ENCODE results near the gene TRA2A.

The TRA2A gene

DNA sequence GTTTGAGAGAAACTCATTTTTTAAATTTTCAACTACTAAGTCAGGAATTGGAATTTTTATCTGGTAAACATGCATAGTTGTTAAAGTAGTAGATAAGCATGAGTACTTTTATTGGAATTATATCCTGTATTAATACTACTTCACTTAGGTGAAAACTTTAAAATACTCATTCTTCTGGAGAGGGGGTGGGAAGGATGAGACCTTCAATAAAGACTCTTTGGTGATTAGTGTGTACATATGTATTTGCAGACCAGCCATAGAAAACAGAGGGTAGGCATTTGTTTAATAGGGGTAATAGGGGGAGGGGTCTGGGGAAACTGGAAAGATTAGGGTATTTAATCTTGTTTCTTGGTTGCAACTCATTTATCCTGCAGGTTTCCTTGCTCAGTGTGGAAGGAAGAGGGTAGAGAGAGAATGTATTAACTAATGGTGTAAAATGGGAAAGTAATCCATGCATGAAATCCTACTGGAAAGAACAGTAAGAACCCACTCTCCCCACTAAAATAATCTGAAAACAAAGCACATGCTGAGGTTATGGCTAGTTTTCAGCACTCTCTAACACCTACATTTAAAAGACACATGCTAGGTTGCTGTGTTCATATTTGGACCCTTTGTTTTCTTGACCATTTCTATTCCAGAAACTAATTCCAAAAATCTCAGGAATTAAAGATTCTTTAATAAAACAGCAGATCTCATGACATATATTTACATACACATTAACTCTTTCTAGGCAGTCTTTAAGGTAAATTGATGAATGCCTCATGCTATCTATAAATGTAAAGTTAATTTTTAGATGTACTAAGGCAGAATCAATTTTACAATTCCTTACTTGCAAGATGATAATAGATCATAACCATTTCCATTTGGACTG lies 55.3 kb downstream of the TRA2A start:
- peak overlapping the region; percentile 41 for H3K27ac Mint-ChIP-seq
- H3K36me3 Mint-ChIP-seq = peaks cover under 1% of the 10 kb centered on the region
- no peak overlapping the region for H3K4me3 Mint-ChIP-seq
- H3K9me3 Mint-ChIP-seq = peaks cover 8% of the 10 kb centered on the region
- H3K27me3 Mint-ChIP-seq = peaks cover 48% of the 10 kb centered on the region
- peaks cover 13% of the 10 kb centered on the region for H3K4me1 Mint-ChIP-seq

DNA sequence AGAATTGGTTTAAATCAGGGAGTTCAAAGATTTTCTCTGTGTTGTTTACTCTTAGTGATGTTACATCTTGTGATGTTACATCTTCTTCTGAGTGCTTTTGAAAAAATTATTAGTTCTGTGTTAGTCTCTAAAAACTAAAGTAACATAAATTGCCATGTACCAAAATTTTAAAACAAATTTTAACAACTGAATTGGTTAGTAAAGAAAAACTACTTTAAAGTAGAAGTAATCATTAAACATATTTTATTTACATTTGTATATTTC lies 56.3 kb downstream of the TRA2A start:
- H3K27me3 Mint-ChIP-seq = peaks cover 54% of the 10 kb centered on the region
- H3K4me3 Mint-ChIP-seq = no peak overlapping the region
- peaks cover 20% of the 10 kb centered on the region for H3K4me1 Mint-ChIP-seq
- H3K27ac Mint-ChIP-seq = no peak overlapping the region
- H3K9me3 Mint-ChIP-seq = peaks cover 10% of the 10 kb centered on the region
- peaks cover 2% of the 10 kb centered on the region for H3K36me3 Mint-ChIP-seq

DNA sequence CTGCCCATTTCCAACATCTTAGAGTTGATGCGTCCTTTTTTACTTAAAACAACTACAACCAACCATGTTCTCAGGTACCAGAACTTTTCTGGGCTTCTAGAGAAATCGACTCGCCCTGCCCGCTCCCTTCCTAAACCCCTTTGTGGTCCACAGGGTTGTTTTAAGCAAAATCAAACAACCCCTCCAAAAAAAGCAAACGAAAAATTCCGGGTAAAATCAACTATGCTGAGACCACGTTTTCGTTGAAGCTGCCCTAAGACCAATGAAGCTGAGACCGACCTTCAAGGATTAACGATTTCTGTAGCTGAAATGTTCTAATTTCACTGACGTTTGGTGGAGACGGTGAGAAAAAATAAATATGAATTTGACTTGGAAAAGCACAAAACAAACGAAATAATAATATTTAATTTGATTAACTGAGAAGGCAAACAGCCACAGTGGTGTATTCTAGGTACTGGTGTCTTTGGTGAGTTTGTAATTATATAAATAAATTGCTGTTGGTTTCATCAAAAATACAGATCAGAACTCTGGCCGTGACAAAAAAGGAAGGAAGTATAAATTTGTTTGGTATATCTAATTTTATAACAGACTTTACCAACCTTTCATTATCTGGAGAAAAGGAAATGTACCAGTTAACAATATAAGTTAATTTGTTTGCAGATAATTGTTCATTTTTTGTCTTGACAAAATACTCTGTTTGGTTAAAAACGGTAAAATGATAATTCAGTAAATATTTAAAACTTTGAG lies 56.8 kb downstream of the TRA2A start:
- Mint-ChIP-seq H3K27me3 (peaks cover 57% of the 10 kb centered on the region), H3K27ac (peak overlapping the region; percentile 51), H3K36me3 (peaks cover 2% of the 10 kb centered on the region), H3K9me3 (peaks cover 10% of the 10 kb centered on the region), H3K4me3 (no peak overlapping the region), H3K4me1 (peaks cover 25% of the 10 kb centered on the region)

DNA sequence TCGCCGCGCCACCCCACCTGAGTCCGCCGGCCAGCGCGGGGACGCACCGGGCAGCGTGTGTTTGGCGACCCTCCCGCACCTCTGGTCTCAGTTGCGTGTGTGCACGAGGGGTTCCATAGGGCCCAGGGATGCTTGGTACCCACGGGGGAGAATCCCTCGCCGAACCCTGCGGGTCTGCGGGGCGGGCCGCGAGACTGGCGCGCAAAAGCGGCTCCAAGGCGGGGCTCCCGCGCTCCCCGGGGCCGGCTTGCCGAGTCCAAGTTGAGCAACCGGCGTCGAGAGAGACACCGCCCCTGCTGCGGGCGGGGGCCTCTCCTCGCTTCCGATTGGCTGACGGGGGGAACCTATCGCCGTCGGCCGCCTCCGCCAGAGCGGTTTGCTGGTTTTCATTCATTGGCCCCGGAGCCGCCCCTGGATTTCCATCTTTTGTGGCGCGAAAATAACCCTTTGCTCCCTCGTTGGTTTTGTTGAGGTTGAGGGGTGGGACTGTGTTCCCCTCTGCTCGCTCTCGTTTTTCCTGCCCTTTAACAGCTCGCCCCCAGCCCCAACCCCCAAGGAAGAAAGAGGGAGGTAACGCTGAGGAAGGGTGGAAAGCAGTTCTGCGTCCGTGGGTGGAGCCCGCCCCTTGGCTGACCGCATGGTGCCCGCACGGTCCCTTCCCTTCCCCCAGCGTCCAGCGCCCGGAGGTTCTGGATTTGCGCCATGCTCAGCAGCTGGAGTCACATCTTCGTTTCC lies 57.5 kb downstream of the TRA2A start:
- no peak overlapping the region for H3K4me3 Mint-ChIP-seq
- peak overlapping the region; percentile 51 for H3K27ac Mint-ChIP-seq
- H3K4me1 Mint-ChIP-seq = peaks cover 27% of the 10 kb centered on the region
- peaks cover 2% of the 10 kb centered on the region for H3K36me3 Mint-ChIP-seq
- H3K9me3 Mint-ChIP-seq = peaks cover 10% of the 10 kb centered on the region
- peaks cover 60% of the 10 kb centered on the region for H3K27me3 Mint-ChIP-seq

DNA sequence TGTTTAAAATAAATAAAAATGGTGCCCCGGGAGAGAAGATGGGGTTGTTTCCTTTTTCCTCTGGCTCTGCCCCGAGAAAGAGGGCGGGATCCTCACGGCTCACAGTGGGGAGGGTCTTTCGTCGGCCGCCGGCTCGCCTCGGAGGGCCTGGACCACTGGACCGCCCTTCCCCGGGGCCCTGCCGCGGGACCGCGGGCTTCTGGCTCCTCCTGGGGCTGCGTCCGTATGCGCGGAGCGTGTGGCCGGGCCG lies 58.0 kb downstream of the TRA2A start:
- peaks cover 2% of the 10 kb centered on the region for H3K36me3 Mint-ChIP-seq
- peaks cover 57% of the 10 kb centered on the region for H3K27me3 Mint-ChIP-seq
- H3K4me3 Mint-ChIP-seq = no peak overlapping the region
- H3K4me1 Mint-ChIP-seq = peaks cover 27% of the 10 kb centered on the region
- H3K9me3 Mint-ChIP-seq = peaks cover 10% of the 10 kb centered on the region
- H3K27ac Mint-ChIP-seq = no peak overlapping the region

DNA sequence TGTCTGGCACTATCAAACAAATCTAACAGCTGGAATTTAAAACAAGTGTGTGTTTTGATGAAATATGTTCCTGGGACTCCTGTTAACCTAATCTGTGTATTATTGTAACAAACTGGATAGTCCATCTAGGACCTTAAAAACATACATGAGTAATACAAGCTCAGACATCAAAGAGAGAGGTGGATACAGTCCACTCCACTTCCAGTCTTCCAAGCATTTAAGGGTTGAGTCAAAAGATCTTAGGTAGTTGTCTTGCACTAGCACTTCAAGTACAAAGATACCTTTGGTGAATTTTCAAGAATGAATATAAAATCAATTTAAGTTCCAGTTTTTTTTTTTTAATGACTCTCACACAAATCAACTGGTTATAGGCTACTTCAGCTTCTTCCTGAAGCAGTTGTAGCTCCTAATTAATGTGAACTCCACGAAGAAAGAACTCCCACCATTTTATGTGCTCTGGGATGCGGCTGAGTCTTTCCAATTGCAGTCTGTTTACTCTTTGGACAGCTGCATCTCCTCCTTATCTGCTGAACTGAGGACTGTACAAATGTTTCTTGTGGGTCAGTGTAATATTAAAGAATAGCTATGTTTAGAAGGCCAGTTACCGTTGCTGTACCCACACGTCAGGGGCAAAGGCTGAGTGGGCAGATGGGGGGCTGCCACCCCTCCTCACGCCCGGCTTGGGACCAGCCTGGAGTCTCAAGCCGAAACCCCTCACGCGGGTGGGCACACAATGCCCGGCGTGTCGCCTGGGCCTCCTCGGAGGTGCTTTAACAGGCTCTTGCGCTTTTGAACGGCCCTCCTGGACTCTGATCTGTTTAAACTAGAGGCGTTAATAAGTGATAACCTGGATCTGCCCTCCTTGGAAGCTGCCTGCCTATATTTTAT lies 58.6 kb downstream of the TRA2A start:
- H3K4me3 Mint-ChIP-seq = peak overlapping the region; percentile 36
- peaks cover 10% of the 10 kb centered on the region for H3K9me3 Mint-ChIP-seq
- H3K4me1 Mint-ChIP-seq = peaks cover 30% of the 10 kb centered on the region
- peaks cover 56% of the 10 kb centered on the region for H3K27me3 Mint-ChIP-seq
- peaks cover 2% of the 10 kb centered on the region for H3K36me3 Mint-ChIP-seq
- H3K27ac Mint-ChIP-seq = no peak overlapping the region

DNA sequence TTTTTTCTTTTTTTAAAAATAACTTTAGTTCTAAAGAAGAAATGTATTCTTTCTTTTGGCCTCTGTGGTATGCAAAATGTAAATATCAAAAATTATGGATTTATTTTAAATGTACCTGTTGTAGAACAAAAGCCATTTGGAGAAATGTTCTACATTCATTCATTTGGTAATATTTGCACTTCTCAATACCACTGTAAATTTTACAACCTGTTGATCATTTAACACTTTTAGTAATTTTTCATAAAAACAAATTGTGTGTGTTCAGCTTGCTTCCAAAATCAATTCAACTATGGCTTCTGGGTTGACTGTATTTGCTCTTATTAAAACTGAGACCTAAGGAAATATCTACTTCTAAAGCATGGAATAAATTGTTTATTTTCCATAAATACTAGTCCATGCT lies 59.2 kb downstream of the TRA2A start:
- Mint-ChIP-seq H3K9me3 (peaks cover 10% of the 10 kb centered on the region), H3K27ac (no peak overlapping the region), H3K4me3 (no peak overlapping the region), H3K36me3 (peaks cover 2% of the 10 kb centered on the region), H3K4me1 (peaks cover 36% of the 10 kb centered on the region), H3K27me3 (peaks cover 61% of the 10 kb centered on the region)

DNA sequence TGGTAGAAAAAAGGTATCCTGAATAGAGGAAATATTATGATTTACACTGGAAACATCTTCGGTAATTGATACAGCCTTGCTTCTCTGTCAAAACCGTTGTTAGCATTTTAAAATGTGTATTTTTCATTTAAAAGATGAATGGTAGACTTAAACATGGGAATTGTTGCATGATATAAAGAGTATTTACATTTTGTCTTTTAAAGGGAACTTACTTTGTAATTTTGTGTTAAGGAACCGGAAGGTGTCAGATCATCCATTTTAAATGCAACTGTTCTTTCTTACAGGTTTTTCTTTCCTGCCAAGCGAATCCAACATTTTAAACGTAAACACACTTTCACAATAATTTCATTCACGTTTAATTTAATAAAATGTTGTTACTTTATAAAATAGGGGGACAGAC lies 59.7 kb downstream of the TRA2A start:
- no peak overlapping the region for H3K4me3 Mint-ChIP-seq
- peaks cover 41% of the 10 kb centered on the region for H3K4me1 Mint-ChIP-seq
- peak overlapping the region; percentile 35 for H3K27ac Mint-ChIP-seq
- H3K36me3 Mint-ChIP-seq = peaks cover 2% of the 10 kb centered on the region
- H3K27me3 Mint-ChIP-seq = peaks cover 62% of the 10 kb centered on the region
- H3K9me3 Mint-ChIP-seq = peaks cover 10% of the 10 kb centered on the region

DNA sequence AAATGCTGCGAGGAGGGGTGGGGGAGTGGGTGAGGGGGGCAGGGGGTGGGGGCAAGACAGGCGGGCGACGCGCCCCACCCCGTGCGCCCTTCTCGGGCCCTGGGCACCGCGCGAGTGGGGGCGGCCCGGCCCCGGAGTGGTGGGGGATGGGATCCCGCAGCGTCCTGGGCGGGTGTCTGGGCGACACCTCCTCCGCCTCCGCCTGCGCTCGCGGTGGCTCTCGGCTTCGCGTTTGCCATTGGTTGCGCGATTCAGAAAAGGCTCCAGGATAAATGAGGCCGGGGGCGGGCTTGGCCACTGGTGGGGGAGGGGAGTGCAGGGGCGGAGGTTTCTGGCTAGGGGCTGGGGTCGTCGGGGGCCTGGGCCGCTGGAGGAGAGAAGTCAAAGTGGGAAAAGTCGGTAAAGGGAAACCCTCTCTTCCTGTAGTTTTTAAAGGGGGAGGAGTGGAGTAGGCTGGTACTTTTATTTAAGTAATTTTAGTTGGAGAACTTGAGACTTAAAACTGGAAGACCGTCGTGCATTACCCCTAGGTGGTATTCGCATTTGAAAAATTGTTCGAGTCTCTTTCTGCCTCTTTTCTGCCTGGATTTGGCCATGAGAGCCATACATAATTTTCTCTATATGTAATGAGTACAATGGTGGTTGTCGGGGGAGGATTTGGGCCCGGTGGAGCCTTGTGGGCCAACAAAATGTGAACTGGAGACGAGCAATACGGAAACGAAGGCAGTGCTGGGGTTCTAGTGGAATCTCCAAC lies 60.5 kb downstream of the TRA2A start:
- peaks cover 57% of the 10 kb centered on the region for H3K27me3 Mint-ChIP-seq
- H3K9me3 Mint-ChIP-seq = peaks cover 10% of the 10 kb centered on the region
- H3K4me1 Mint-ChIP-seq = peaks cover 42% of the 10 kb centered on the region
- peak overlapping the region; percentile 75 for H3K27ac Mint-ChIP-seq
- peak overlapping the region; percentile 87 for H3K4me3 Mint-ChIP-seq
- H3K36me3 Mint-ChIP-seq = peaks cover 2% of the 10 kb centered on the region

DNA sequence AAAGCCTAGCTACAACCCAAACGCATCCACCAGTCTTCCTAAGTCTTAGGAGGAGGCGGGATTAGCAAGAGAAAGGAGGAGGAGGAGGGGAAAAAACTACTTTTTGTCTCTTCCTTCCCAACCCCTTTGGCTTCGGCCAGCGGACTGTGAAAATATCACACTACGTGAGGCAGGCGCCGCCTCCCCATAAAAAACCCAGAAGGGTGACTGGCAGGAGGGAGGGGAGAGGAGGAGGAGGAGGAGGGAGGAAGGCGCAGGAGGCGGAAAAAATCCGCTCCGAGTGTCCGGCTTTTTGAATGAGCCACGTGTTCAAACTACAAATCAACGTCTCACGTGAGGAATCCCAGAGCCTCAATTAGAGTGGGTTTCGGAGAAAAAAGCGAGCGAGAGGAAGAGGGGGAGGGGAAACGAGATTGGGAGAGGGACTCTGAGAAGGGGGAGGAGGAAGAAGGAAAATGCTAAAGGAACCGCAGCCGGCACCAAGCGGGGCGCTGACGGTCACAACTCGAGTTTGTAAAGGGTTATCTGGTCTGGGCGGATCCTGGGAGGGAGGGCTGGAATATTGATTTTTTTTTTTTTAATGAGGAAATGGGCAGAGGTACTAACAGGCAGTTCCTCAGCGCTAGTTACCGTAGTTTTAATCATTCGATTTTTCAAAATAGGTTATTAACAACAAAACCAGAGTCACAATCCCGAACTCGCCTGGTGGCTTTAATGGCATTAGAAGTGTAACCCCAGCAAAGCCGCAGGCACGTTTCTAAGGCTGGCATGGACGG lies 61.3 kb downstream of the TRA2A start, which contains the start of gene IGF2BP3:
IGF2BP3 (minus strand) TSS at position 162 of the 776 bp plus-strand sequence. CDS start 381 bp downstream, outside the sequence.
- peaks cover 2% of the 10 kb centered on the region for H3K36me3 Mint-ChIP-seq
- H3K9me3 Mint-ChIP-seq = peaks cover 10% of the 10 kb centered on the region
- H3K4me1 Mint-ChIP-seq = peaks cover 42% of the 10 kb centered on the region
- peaks cover 61% of the 10 kb centered on the region for H3K27me3 Mint-ChIP-seq
- H3K27ac Mint-ChIP-seq = peak within 1 kb of the TSS; percentile 76
- peak within 1 kb of the TSS; percentile 87 for H3K4me3 Mint-ChIP-seq

DNA sequence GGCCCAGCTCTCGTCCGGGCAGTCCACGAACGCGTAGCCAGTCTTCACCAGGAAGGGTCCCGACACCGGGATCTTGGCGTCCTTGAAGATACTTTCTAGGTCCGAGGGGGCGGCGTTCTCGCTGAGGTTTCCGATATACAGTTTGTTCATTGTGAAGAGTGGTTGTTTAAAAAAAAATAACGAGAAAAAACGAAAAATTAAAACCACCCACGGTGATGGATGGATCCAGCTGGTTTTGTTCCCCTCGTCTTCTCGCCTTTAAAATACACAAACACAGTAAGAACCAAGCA lies 61.9 kb downstream of the TRA2A start:
- Mint-ChIP-seq H3K27ac (peak overlapping the region; percentile 76), H3K27me3 (peaks cover 63% of the 10 kb centered on the region), H3K4me1 (peaks cover 41% of the 10 kb centered on the region), H3K4me3 (peak overlapping the region; percentile 87), H3K9me3 (peaks cover 10% of the 10 kb centered on the region), H3K36me3 (peaks cover 2% of the 10 kb centered on the region)

DNA sequence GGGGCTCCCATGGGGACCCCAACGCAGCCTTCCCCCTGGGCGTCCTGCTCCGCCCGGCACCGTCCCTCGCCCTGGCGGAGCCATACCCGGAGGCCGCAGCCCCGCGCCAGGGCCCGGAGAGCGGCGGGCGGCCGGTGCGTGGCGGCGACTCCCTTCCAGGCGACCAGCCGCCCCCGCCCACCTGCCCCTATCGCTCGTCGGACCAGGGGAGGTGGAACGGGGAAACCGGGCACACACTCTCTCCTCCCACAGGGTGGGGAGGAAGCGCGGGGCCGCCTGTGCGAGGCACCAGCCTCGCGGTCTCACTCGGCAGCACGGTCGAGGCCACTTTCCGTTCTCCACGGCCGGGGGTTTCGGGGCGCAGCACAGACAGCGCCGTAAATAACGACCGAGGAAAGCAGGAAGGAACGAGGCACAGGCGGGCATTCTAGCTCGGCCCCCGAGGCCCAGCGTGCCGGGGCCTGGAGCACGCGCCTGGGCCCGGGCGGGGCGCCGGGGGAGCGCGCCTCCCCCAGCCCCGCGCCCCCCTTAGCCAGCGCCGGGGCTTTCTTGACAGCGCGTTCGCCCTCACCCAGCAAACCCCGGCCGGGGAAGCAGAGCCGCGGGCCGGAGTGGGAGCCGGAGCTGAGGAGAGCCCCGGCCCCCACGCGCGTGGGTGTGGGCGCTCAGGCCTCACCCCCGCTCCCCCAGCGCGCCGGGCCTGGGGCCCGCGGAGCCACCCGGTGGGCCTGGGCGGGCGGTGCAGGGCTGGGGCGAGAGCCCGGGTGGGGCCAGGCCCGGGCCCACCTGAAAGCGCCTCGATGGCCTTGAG lies 62.4 kb downstream of the TRA2A start:
- no peak overlapping the region for H3K27ac Mint-ChIP-seq
- H3K4me3 Mint-ChIP-seq = peak overlapping the region; percentile 87
- H3K36me3 Mint-ChIP-seq = peaks cover 2% of the 10 kb centered on the region
- H3K27me3 Mint-ChIP-seq = peaks cover 59% of the 10 kb centered on the region
- peaks cover 36% of the 10 kb centered on the region for H3K4me1 Mint-ChIP-seq
- H3K9me3 Mint-ChIP-seq = peaks cover 10% of the 10 kb centered on the region

DNA sequence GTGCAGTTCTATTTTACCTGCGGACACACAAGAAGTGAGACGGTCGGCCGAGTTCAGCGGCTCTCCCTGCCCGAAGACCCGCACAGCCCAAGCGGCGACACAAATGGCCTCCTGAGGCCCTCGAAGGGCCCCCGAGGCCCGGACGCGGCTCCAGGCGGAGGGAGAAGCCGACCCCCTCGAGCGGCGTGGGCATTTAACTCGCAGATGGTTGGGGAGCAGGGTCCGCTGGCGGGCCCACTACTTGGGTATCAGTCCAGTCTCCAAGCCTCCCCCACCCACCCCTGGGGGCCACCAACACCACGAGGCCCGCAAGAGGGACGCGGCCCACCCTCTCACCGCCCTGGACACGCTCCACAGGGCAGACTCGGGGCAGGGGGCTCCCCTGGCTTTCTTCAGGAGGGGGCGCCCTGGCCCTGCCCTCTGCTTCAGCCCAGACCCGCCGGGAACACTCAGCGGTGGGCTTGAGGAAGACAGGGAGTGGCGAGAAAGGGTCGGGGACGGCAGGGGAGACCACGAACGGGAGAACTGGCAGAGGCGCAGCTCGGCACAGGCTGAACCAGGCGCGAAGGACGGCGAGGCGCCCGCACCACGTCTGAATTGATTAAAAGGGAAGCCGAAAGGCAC lies 63.1 kb downstream of the TRA2A start:
- Mint-ChIP-seq H3K27ac (peak overlapping the region; percentile 59), H3K9me3 (peaks cover 10% of the 10 kb centered on the region), H3K27me3 (peaks cover 62% of the 10 kb centered on the region), H3K4me3 (peak overlapping the region; percentile 73), H3K4me1 (peaks cover 36% of the 10 kb centered on the region), H3K36me3 (peaks cover 2% of the 10 kb centered on the region)

Data from activated naive CD4-positive, alpha-beta T cell treated with anti-CD3 and anti-CD28 coated beads, Interleukin-2, amount 50 U/mL, for 24 hours (primary cell).